ENCODE data around the gene STIL.

The STIL gene

GRCh38 chr1:47213230-47213963, 100.5 kb downstream of the STIL start:
- DNase-seq (ENCODE audit: low read depth, low spot score), result no peak
- no peak for TF ChIP-seq CTCF (IDR thresholded peaks at IDR 0.05; ENCODE audit: low read depth, low read length)
- no peak overlapping the region for H3K4me3 ChIP-seq (ENCODE audit: low read depth, low read length)
- in situ Hi-C loops (cut with HindIII; ENCODE audit: low sequenced_read_pairs), result no loop called here

GRCh38 chr1:47212636-47213229, 101.2 kb downstream of the STIL start:
- no peak overlapping the region for H3K4me3 ChIP-seq (ENCODE audit: low read depth, low read length)
- no peak for TF ChIP-seq CTCF (IDR thresholded peaks at IDR 0.05; ENCODE audit: low read depth, low read length)
- in situ Hi-C loops (cut with HindIII; ENCODE audit: low sequenced_read_pairs), result no loop called here
- no peak for DNase-seq (ENCODE audit: low read depth, low spot score)

GRCh38 chr1:47211796-47212269, 102.1 kb downstream of the STIL start:
- H3K4me3 ChIP-seq (ENCODE audit: low read depth, low read length), result no peak overlapping the region
- in situ Hi-C loops (cut with HindIII; ENCODE audit: low sequenced_read_pairs), result no loop called here
- no peak for TF ChIP-seq CTCF (IDR thresholded peaks at IDR 0.05; ENCODE audit: low read depth, low read length)
- DNase-seq (ENCODE audit: low read depth, low spot score), result no peak

GRCh38 chr1:47210666-47211065, 103.3 kb downstream of the STIL start:
- DNase-seq (ENCODE audit: low read depth, low spot score), result no peak
- no peak for TF ChIP-seq CTCF (IDR thresholded peaks at IDR 0.05; ENCODE audit: low read depth, low read length)
- no peak overlapping the region for H3K4me3 ChIP-seq (ENCODE audit: low read depth, low read length)
- in situ Hi-C loops (cut with HindIII; ENCODE audit: low sequenced_read_pairs), result no loop called here

- no peak for TF ChIP-seq CTCF (IDR thresholded peaks at IDR 0.05; ENCODE audit: low read depth, low read length)
- H3K4me3 ChIP-seq (ENCODE audit: low read depth, low read length), result no peak overlapping the region
- in situ Hi-C loops (cut with HindIII; ENCODE audit: low sequenced_read_pairs), result no loop called here
- DNase-seq (ENCODE audit: low read depth, low spot score), result no peak
Observed at GRCh38 chr1:47209725-47210325, 104.1 kb downstream of the STIL start.

GRCh38 chr1:47209091-47209490, 104.9 kb downstream of the STIL start:
- in situ Hi-C loops (cut with HindIII; ENCODE audit: low sequenced_read_pairs), result no loop called here
- no peak overlapping the region for H3K4me3 ChIP-seq (ENCODE audit: low read depth, low read length)
- no peak for DNase-seq (ENCODE audit: low read depth, low spot score)
- TF ChIP-seq CTCF (IDR thresholded peaks at IDR 0.05; ENCODE audit: low read depth, low read length), result no peak
